Heart right ventricle (tissue), 16 donors: ENCODE data around the gene MRRF. TPM values are rescaled to one million over a fixed set of nuclear protein-coding genes. Genes with fewer than 3 reads are reported as not detected.

Experiments
- ATAC-seq, 8 donors: fragments of 200-7000 bp; cut with Tn5 transposase; one replicate each; pipeline ENCODE4 v1.9.1; 2020; ENCODE audit warnings: mild to moderate bottlenecking in 8 of 8, moderate library complexity in 8 of 8, moderate number of reproducible peaks in 1 of 8
- DNase-seq, 2 donors: peaks; one replicate each; pipeline ENCODE4 v3.0.0-alpha.2; 2020
- H3K27ac ChIP-seq, 10 donors: fragments of 200-600 bp; sonication (generic) in 2 of 10; one replicate each; pipeline versions ENCODE4 v1.5.0 to v1.8.0; 2020 to 2022; ENCODE audit warnings: mild to moderate bottlenecking in 3 of 10
- H3K27me3 ChIP-seq, 7 donors: fragments of 200-600 bp; one replicate each; pipeline ENCODE4 v1.8.0; 2021 to 2022; ENCODE audit warnings: mild to moderate bottlenecking in 2 of 7
- H3K36me3 ChIP-seq, 9 donors: fragments of 200-600 bp; sonication (generic) in 1 of 9; one replicate each; pipeline versions ENCODE4 v1.5.0 to v1.8.0; 2020 to 2022; ENCODE audit warnings: mild to moderate bottlenecking in 2 of 9
- H3K4me1 ChIP-seq, 9 donors: fragments of 200-600 bp; sonication (generic) in 1 of 9; one replicate each; pipeline versions ENCODE4 v1.5.0 to v1.8.0; 2020 to 2022; ENCODE audit warnings: mild to moderate bottlenecking in 4 of 9
- H3K4me3 ChIP-seq, 10 donors: fragments of 200-600 bp; sonication (generic) in 2 of 10; one replicate each; pipeline versions ENCODE4 v1.5.0 to v1.8.0; 2020 to 2022; ENCODE audit warnings: mild to moderate bottlenecking in 7 of 10, moderate library complexity in 2 of 10
- H3K9me3 ChIP-seq, 11 donors: fragments of 200-600 bp in 10 of 11; sonication (generic) in 2 of 11; one replicate each; pipeline versions ENCODE4 v1.5.0 to v1.8.0; 2013 to 2022; ENCODE audit warnings: mild to moderate bottlenecking in 2 of 11, control low read depth in 1 of 11, moderate library complexity in 1 of 11
- CTCF ChIP-seq, 9 donors: fragments of 200-600 bp; sonication (generic) in 2 of 9; IDR thresholded peaks; one replicate each; pipeline versions ENCODE4 v1.5.0 to v1.8.0; 2021 to 2022; ENCODE audit warnings: antibody characterized with exemption in 9 of 9, mild to moderate bottlenecking in 5 of 9, moderate library complexity in 1 of 9
- WGBS, 2 donors: extraction: QIAGEN DNeasy Blood & Tissue Kit; methylation state at CpG; one replicate each; pipeline ENCODE4 v1.1.7; 2013; ENCODE audit warnings: inconsistent platforms in 1 of 2; 5-methylcytosine and 5-hydroxymethylcytosine counted together
- intact Hi-C, 10 donors: fragments of 100-400 bp; cut with DNase I; formaldehyde crosslinking; loops; one replicate each; pipeline versions ENCODE4 v1.11.1 to v1.14.2; 2022
- polyA plus RNA-seq, 2 donors: library from polyadenylated mRNA; stranded (reverse); fragments of 200-250 nt; gene quantifications; one replicate each; pipeline ENCODE4 v1.2.3, GENCODE V29; 2013
- total RNA-seq, 10 donors: library from RNA; stranded (reverse); fragmentation: NEBNext Ultra II Directional in 3 of 10; extraction: Animal tissue kit (Norgen Biotek cat#: 25700) in 3 of 10; gene quantifications; one replicate each; pipeline versions ENCODE4 v1.2.1 to v1.2.4, GENCODE V29; 2021 to 2023
- donor health status: Arrhythmogenic right ventricular cardiomyopathy.
- donor health status: ischemic (EF 13 %, LVEDD 7.1; RV severe dilation, severe dysfunction).
- donor health status: healthy with polysubstance abuse.
- donor health status: DM: no; HTN: yes; CAD: no.
- donor health status: DM: no; HTN: no; CAD: no.
- donor health status: ischemic (EF 25% LVEDD 6.9; RV normal size, moderate dysfunction).
- donor health status: ischemic (EF 25% LVEDD 5.7; RV mildly dilated, moderate dysfunction).
- donor health status: healthy.
- donor health status: DM: yes; HTN: yes; CAD: no.
- donor health status: Ischemic cardiomyopathy.
- donor health status: ischemic (EF 35%, LVEDD 5.7; RV mildly dilated, moderate dysfunction).
- donor health status: nonischemic (EF 11% LVEDD 7.7; RV severe dilation, severe dysfunction).
- donor health status: DM: yes; HTN: yes; CAD: no.
- donor health status: PGD.
- donor health status: ischemic (EF 29% LVEDD 5.4; RV normal size, mild dysfunction).
- donor health status: nonischemic (EF 23%, LVEDD 6.1; RV moderate dilation, normal function).

MRRF gene
- total and polyA plus RNA-seq, 12 donors = 30.3 to 45.9 (median 37.8) TPM

GRCh38 chr9:122256206-122256605, 8.5 kb upstream of the MRRF start:
- Histone ChIP-seq H3K9me3 (no peaks in the 10 kb centered on the region), H3K4me1 (peaks cover 2 to 64% (median 31%) of the 10 kb centered on the region in 9 donors), H3K27ac (no peak overlapping the region), H3K36me3 (peaks cover 0 to 100% (median 20%) of the 10 kb centered on the region in 9 donors), H3K27me3 (no peaks in the 10 kb centered on the region), H3K4me3 (no peak overlapping the region)
- WGBS, 2 donors = 93 to 95% methylated on average over 5 of the region's 5 CpGs
- TF ChIP-seq CTCF (IDR thresholded peaks at IDR 0.05) = no peak
- ATAC-seq (no peak), DNase-seq (no peak)
- intact Hi-C loops = no loop called here

- no peaks in the 10 kb centered on the region for H3K9me3 ChIP-seq
- WGBS, 2 donors = 54 to 73% methylated on average over 2 of the region's 2 CpGs
- H3K4me3 ChIP-seq = no peak overlapping the region
- H3K27me3 ChIP-seq = no peaks in the 10 kb centered on the region
- H3K36me3 ChIP-seq = peaks cover 0 to 82% (median 15%) of the 10 kb centered on the region in 9 donors
- intact Hi-C loops = no loop called here
- peak overlapping the region in 2 of 10 donors; percentile 32 to 36 for H3K27ac ChIP-seq
- TF ChIP-seq CTCF (IDR thresholded peaks at IDR 0.05) = no peak
- ATAC-seq (peak in 3 of 8 donors; percentile 43 to 72 (median 67)), DNase-seq (no peak)
- H3K4me1 ChIP-seq = peaks cover 5 to 64% (median 38%) of the 10 kb centered on the region in 9 donors
Measured at GRCh38 chr9:122258886-122259415, 5.7 kb upstream of the MRRF start.

GRCh38 chr9:122261469-122261881, 3.2 kb upstream of the MRRF start:
- ATAC-seq (peak in 6 of 8 donors; percentile 10 to 47 (median 26)), DNase-seq (peak; percentile 61 to 86)
- H3K4me3 ChIP-seq = no peak overlapping the region
- WGBS, 2 donors = 50 to 64% methylated on average over 1 of the region's 1 CpG
- H3K9me3 ChIP-seq = no peaks in the 10 kb centered on the region
- peaks cover 0 to 57% (median 12%) of the 10 kb centered on the region in 9 donors for H3K36me3 ChIP-seq
- H3K27ac ChIP-seq = peak overlapping the region in 6 of 10 donors; percentile 3 to 96 (median 33)
- no peak for TF ChIP-seq CTCF (IDR thresholded peaks at IDR 0.05)
- no peaks in the 10 kb centered on the region for H3K27me3 ChIP-seq
- intact Hi-C loops = loop anchor here in 6 of 10 donors (5.0 to 10.0 kb wide), 8 partner anchors 46 to 137 kb away; partner anchors contain the start of genes MORN5 (in 2 of the 6) and NDUFA8 (in 2 of the 6)
- H3K4me1 ChIP-seq = peaks cover 5 to 70% (median 45%) of the 10 kb centered on the region in 9 donors

GRCh38 chr9:122262073-122262472, 2.6 kb upstream of the MRRF start:
- ATAC-seq (no peak), DNase-seq (no peak)
- TF ChIP-seq CTCF (IDR thresholded peaks at IDR 0.05) = no peak
- Histone ChIP-seq H3K36me3 (peaks cover 0 to 52% (median 12%) of the 10 kb centered on the region in 9 donors), H3K27me3 (no peaks in the 10 kb centered on the region), H3K27ac (peak overlapping the region in 6 of 10 donors; percentile 3 to 96 (median 33)), H3K4me3 (no peak overlapping the region), H3K9me3 (no peaks in the 10 kb centered on the region), H3K4me1 (peaks cover 5 to 74% (median 47%) of the 10 kb centered on the region in 9 donors)
- intact Hi-C loops = loop anchor here in 6 of 10 donors (5.0 to 10.0 kb wide), 8 partner anchors 45 to 137 kb away; partner anchors contain the start of genes MORN5 (in 2 of the 6) and NDUFA8 (in 2 of the 6)
- WGBS, 2 donors = 91 to 93% methylated on average over 1 of the region's 1 CpG
